IPS DF 4.7 (cell line): ENCODE results near the gene PRRT1.

Source experiments
- DNase-seq: peaks from one replicate; pipeline ENCODE4 v3.0.0-alpha.2; 2013; ENCODE audit warnings: low spot score; ENCODE audit errors: extremely low read depth

Gene PRRT1

GRCh38 chr6:32175711-32176475, 24.2 kb upstream of the PRRT1 start, which contains the start of gene AGPAT1:
TSS of gene AGPAT1 (minus strand) at chr6:32176084. CDS start at chr6:32171496, 4,588 bp downstream.
- no peak for DNase-seq

- no peak for DNase-seq
Observed at GRCh38 chr6:32175322-32175710, 23.6 kb upstream of the PRRT1 start.

DNA sequence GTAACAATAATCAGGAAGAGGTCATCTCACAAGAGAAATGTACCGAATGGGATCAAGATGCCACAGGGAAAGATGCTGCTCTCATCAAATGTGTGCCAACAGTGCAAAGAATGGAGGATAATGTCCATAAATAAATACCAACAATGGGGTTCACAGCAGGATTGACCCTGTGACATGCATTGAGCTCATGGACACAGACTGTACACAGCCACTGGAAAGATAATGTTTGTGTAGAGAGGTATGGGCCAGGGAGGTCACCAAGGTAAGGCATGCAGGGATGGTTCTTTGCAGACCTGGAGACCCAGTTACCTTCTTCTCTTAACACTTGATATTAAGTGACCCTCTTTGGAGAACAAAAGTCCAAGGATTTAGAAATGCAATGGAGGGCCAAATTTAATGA, 22.7 kb upstream of the PRRT1 start:
- no peak for DNase-seq

- DNase-seq: no peak
Observed at GRCh38 chr6:32173051-32173727, 21.4 kb upstream of the PRRT1 start.

GRCh38 chr6:32171234-32171633, 19.5 kb upstream of the PRRT1 start:
- DNase-seq: no peak

DNA sequence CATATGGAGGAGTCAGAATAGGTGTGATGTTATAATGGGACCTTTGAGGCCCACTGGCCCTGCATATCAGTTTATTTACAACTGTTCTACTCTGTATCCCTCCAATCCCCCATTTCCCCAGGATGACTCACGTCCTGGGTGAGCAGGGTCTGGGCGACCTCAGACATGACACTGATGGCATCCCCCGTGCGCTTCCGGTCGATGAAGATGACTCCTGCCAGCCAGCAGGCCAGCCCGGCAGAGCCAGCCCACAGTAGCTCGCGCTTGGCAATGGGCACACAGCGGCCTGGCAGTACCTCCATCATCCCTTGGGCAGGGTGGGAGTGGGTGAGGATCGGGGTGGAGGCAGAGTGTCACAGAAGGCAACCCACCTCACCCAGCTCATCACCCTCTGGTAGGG, 18.6 kb upstream of the PRRT1 start:
- no peak for DNase-seq

- no peak for DNase-seq
Observed at GRCh38 chr6:32168807-32169591, 17.3 kb upstream of the PRRT1 start.

DNA sequence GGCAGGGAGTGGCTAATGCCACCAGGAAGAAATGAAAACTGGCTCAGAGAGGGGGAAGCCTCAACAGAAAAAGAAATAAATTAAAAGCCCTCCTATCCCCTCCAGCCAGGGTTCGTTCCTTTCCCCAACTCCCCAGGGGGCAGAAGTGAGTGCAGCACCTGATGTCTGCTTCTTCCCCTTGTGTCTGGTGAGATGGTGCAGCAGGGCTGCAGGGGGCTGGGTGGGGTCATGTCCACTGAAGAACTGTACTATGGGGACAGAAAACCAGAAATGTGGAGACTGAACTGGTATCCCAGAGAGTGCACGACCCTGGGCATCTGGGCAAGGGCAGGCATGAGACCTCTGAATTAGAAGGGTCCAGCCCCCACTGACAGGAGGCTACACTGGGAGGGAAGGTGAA, 16.6 kb upstream of the PRRT1 start:
- DNase-seq: no peak

DNA sequence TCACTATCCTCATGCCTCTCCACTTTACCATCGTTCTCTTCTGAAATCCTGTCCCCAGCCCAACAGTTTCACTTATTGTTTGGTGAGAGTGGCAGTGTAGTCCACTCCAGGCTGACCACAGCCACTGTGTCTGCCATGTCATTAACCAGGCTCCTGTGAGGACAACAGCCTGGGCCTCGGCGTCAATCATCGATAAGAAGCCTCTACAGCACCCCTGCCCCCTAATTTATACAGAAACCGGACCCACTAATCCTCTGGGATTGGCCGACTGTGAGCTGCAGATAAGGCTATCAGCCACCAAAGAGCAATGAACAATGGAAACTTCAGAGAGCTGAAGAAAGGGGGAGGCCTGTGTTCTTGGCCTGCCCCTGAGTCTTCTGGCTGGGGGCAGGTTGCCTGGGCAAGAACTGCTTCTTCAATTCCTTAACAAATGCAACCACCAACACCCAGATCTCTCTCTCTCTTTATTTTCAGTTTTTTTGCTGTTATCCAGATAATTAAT, 16.1 kb upstream of the PRRT1 start:
- DNase-seq: no peak

GRCh38 chr6:32167154-32167760, 15.5 kb upstream of the PRRT1 start:
- DNase-seq: no peak

DNA sequence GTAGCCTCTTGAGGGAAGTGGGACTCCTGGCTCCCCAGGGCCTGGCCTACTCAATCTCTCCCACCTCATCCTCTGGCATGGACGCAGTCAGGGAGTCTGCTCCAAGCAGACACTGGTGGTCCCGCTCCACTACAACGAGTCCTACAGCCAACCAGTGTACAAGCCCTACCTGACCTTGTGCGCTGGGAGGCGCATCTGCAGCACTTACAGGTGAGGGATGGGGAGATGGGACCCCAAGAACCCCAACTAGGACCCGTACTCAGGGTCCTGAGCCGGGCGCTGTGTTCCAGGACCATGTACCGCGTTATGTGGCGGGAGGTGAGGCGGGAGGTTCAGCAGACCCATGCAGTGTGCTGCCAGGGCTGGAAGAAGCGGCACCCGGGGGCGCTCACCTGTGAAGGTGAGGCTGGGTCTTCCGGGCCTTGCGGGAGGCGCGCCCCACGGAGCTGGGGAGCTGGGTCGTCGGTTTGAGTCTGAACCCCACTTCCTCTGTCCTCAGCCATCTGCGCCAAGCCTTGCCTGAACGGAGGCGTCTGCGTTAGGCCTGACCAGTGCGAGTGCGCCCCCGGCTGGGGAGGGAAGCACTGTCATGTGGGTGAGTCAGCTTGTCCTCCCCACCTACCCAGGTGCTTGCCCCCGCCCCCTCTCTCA, 14.8 kb upstream of the PRRT1 start:
- DNase-seq: no peak

- no peak for DNase-seq
Observed at GRCh38 chr6:32164295-32164694, 12.6 kb upstream of the PRRT1 start, which contains the start of gene EGFL8. TSS of gene EGFL8 (plus strand) at chr6:32164595. CDS start at chr6:32166166, 1,571 bp downstream.

DNA sequence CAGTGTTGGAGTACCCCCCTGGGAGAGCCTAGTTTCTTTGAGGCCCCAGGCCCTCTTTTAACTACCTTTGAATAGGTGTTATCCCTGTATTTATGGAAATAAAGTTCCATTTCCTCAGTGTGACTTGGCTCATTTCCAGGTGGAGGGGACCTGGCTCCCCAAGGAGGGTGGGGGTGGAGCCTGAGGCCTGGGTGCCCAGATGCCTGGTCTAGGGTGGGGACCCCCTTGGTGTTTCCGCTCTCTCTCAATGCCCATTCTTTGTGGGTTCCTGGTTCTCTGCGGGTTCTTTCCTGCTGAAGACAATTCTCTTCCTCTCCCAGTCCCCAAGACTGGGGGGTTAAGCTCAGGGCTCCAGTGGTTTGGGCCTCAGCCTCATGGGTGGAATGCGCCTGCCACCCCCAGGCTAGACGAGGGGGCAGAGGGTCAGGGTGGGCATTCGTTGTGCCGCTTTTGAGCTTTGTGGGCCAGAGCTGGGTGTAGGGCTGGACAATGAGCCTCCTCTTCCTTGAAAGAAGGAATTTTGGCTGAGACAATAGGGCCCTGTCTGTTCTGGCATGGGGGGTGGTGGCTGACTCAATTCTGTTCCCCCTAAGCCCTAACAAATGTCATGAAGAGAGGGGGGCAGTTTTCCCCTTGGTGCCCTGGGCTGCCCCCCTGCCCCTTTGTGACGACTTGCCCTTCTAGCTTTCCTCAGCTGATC, 12.0 kb upstream of the PRRT1 start:
- no peak for DNase-seq

DNA sequence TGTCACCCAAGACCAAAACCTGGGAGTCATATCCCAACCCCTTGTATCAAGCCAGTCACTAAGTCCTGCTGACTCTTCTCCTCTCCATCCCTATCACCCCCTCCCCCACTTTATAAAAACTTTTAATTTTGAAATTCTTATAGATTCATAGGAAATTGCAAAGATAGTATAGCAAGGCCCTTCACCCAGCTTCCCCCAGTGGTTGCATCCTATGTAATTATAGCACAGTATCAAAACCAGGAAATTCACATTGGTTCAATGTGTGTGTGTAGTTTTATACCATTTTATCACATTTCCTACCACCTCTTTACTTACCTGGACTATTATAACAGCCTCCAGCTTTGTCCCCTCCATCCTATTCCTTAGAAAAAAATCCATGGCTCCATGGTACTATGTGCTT, 6.3 kb upstream of the PRRT1 start:
- DNase-seq: no peak

DNA sequence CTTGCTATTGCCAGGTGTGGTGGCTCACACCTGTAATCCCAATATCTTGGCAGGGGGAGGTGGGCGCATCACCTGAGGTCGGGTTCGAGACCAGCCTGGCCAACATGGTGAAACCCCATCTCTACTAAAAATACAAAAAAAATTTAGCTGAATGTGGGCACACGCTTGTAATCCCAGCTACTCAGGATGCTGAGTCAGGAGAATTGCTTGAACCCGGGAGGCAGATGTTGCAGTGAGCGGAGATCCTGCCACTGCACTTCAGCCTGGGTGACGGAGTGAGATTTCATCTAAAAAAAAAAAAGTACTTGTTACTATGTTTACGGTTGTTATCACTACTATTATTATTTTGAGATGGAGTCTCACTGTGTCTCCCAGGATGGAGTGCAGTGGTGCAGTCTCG, 5.2 kb upstream of the PRRT1 start:
- no peak for DNase-seq

- DNase-seq: no peak
Observed at GRCh38 chr6:32154514-32155161, 2.9 kb upstream of the PRRT1 start.

- no peak for DNase-seq
Observed at GRCh38 chr6:32153564-32154513, 2.1 kb upstream of the PRRT1 start, which contains the start of gene PPT2. TSS of gene PPT2 (plus strand) at chr6:32154141. CDS start at chr6:32154595, 454 bp downstream.

DNA sequence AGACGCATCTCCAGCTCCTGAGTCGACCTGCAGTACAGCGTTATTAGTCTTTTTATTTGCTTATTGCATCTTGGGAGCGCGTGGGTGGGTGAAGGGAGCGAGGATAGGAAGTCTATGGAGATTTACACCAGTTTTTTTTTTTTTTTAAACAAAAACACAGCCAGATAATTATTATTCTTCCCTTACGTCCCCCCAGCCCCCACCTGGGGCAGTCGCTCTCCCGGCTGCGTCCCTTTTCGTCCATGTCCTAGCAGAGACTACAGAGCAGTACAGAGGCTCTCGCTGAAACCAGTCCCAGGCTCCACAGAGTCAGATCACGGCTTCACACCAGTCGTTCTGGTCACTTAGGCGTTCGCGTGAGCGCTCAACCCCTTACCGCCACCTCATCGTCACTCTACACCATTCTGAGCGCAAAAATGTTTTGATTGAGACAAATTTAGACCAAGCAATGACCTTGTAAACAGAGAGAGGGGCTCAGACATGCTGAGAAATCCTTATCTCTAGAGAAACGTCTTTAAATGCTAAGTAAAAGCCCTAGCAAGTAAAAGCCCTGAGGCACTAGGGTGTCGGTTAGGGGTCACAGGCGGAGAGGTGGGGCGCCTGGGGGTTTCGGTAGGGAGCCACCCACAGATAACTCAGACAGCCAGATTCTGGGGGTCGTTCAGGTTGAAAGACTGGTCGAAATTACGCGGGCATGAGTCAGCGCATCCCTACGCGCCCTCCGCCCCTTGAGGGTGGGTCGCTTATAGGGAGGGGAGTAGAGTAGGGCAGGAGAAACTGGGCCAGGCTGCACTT, 1.2 kb upstream of the PRRT1 start:
- no peak for DNase-seq
